Activated gamma-delta T cell treated with Interleukin-2 at 50 U/mL for 16 hours (primary cell): Measurements from ENCODE around the gene RCOR1.
A peak's percentile ranks its signal among the peaks of the same experiment; 100 is the strongest.

ENCODE experiments used
- DNase-seq: peaks from one replicate; pipeline ENCODE4 v3.0.0-alpha.2; 2020

Gene RCOR1

GRCh38 chr14:102686196-102686801, 93.8 kb downstream of the RCOR1 start:
- no peak for DNase-seq

GRCh38 chr14:102688290-102688689, 95.8 kb downstream of the RCOR1 start:
- no peak for DNase-seq

GRCh38 chr14:102690509-102691286, 98.2 kb downstream of the RCOR1 start:
- DNase-seq: no peak

- DNase-seq: no peak
Measured at GRCh38 chr14:102691763-102692162, 99.3 kb downstream of the RCOR1 start.

GRCh38 chr14:102692334-102692733, 99.9 kb downstream of the RCOR1 start:
- DNase-seq: no peak

- DNase-seq: no peak
Measured at GRCh38 chr14:102693006-102693755, 100.7 kb downstream of the RCOR1 start.

- DNase-seq: peak; percentile 54
Measured at GRCh38 chr14:102694530-102695166, 102.2 kb downstream of the RCOR1 start.

GRCh38 chr14:102695167-102695555, 102.7 kb downstream of the RCOR1 start:
- DNase-seq: no peak

- DNase-seq: no peak
Measured at GRCh38 chr14:102696332-102696731, 103.9 kb downstream of the RCOR1 start.

- no peak for DNase-seq
Measured at GRCh38 chr14:102696856-102697495, 104.5 kb downstream of the RCOR1 start.

- no peak for DNase-seq
Measured at GRCh38 chr14:102697501-102697900, 105.1 kb downstream of the RCOR1 start.

- no peak for DNase-seq
Measured at GRCh38 chr14:102699416-102700110, 107.1 kb downstream of the RCOR1 start.

- no peak for DNase-seq
Measured at GRCh38 chr14:102708494-102708893, 116.0 kb downstream of the RCOR1 start.

- DNase-seq: no peak
Measured at GRCh38 chr14:102711207-102711606, 118.8 kb downstream of the RCOR1 start.

- DNase-seq: no peak
Measured at GRCh38 chr14:102711946-102712345, 119.5 kb downstream of the RCOR1 start.

GRCh38 chr14:102717276-102717675, 124.8 kb downstream of the RCOR1 start:
- no peak for DNase-seq

GRCh38 chr14:102722646-102723045, 130.2 kb downstream of the RCOR1 start:
- no peak for DNase-seq

- no peak for DNase-seq
Measured at GRCh38 chr14:102723650-102724049, 131.2 kb downstream of the RCOR1 start.

GRCh38 chr14:102726191-102726949, 133.9 kb downstream of the RCOR1 start:
- DNase-seq: no peak

GRCh38 chr14:102727336-102728095, 135.1 kb downstream of the RCOR1 start:
- no peak for DNase-seq

GRCh38 chr14:102728501-102728900, 136.1 kb downstream of the RCOR1 start:
- no peak for DNase-seq
